Activated T-cell treated with anti-CD3 and anti-CD28 coated beads for 48 hours (primary cell): Measurements from ENCODE around the gene CPEB1.

Experiments used
- DNase-seq: peaks from one replicate; pipeline ENCODE4 v3.0.0-alpha.2; 2020; ENCODE audit warnings: low read depth

CPEB1 gene

DNA sequence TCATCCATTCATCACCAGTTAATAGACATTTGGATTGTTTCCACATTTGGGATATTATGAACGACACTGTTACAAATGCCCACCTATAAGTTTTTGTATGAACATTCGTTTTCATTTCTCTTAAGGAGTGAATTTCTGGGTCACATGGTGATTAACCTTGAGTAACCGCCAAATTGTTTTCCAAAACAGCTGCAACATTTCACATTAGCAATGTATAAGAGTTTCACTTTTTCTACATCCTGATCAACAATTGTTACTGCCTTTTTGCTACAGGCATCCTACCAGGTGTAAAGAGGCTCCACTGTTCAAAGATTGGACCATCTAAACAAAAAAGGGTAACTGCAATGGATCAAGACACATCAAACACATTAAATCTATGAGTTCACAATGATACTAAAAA, 52.0 kb downstream of the CPEB1 start:
- DNase-seq, result no peak

- no peak for DNase-seq
Measured at GRCh38 chr15:82587805-82588204, 59.4 kb downstream of the CPEB1 start.

- no peak for DNase-seq
Measured at GRCh38 chr15:82585072-82585471, 62.1 kb downstream of the CPEB1 start.

- DNase-seq, result no peak
Measured at GRCh38 chr15:82580713-82581112, 66.5 kb downstream of the CPEB1 start.

- no peak for DNase-seq
Measured at GRCh38 chr15:82575335-82575734, 71.8 kb downstream of the CPEB1 start.

- DNase-seq, result no peak
Measured at GRCh38 chr15:82572986-82573385, 74.2 kb downstream of the CPEB1 start.

DNA sequence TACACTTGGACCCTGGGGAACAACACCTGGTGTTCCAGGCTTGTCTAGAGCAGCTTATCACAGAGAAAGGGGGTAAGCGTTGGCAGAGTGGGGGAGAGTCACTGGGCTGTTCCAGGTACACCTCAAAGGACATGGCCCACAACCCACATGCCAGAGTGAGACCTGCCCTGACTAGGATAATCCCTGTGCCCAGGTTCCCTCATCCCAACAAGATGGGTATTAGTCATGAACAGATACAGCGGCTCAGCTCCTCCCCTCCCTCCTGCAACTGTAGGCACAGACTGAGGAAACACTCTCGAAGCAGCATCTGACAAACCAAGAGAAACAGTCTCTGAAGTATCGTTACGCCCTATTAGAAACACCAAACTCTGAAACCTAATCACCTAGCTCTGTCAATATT, 74.9 kb downstream of the CPEB1 start:
- no peak for DNase-seq

DNA sequence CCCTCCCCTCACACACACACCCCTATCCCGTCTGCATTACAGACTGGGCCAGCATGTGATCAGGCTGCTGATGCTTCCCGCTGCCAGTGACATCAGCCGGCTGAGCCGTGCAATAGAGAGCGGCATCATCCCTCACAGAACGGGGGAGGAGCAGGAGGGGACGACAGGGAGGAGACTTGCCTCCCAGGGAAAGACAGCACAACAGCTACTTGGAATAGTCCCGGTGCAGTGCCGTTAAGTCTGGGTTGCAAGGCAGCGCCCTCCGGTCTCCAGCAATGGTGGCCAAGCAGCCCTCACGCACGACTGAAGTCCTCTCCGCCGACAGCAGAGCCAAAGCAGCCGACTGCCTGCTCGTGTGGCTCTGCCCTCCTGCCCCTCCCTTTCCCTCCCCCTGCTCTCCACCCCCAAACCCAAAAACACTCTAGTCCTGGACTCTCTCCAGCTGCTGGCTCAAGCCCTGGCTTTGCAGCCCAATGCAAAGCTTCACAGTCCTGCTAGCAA, 75.4 kb downstream of the CPEB1 start:
- no peak for DNase-seq

GRCh38 chr15:82570721-82571508, 76.2 kb downstream of the CPEB1 start:
- DNase-seq, result no peak

- DNase-seq, result no peak
Measured at GRCh38 chr15:82569834-82570233, 77.3 kb downstream of the CPEB1 start.

- DNase-seq, result no peak
Measured at GRCh38 chr15:82568986-82569385, 78.2 kb downstream of the CPEB1 start.

- no peak for DNase-seq
Measured at GRCh38 chr15:82567661-82568060, 79.5 kb downstream of the CPEB1 start.

GRCh38 chr15:82566690-82567089, 80.5 kb downstream of the CPEB1 start:
- no peak for DNase-seq

DNA sequence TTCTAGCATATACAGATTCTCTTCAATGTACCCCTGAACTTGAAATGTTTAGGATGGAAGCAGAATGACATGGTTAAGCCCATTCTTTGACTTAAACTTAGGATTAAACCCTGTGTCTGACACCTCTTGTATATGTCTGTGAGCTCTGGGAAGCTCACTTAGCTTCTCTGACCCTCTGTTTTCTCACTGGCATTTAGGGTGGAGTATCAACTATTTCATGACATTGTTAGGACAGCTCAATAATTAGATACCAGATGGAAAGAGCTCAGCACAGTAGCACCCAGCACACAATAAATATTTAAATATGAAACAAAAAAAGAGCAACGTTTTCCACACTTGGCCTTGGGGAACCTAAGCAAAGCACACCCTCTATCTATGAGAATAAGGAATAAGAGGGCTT, 88.7 kb downstream of the CPEB1 start:
- DNase-seq, result no peak

- no peak for DNase-seq
Measured at GRCh38 chr15:82556315-82557035, 90.7 kb downstream of the CPEB1 start.

DNA sequence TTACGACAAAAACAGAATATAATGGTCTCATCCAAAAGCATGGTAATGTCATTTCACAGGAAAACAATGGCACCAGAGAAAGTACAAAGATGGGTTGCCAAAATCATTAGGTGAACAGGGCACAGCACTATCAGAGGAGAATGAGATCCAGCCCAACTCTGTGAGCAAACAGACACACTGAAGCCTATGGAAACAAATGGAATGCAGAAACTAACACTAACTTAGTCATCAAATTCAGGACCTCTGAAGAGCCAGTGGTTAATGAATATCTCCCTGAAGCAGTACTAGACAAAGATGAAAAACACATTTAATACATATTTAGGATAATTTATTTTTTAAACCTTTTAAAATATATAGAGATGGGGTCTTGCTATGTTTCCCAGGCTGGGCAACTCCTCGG, 92.3 kb downstream of the CPEB1 start:
- DNase-seq, result no peak

- no peak for DNase-seq
Measured at GRCh38 chr15:82554351-82554750, 92.8 kb downstream of the CPEB1 start.

DNA sequence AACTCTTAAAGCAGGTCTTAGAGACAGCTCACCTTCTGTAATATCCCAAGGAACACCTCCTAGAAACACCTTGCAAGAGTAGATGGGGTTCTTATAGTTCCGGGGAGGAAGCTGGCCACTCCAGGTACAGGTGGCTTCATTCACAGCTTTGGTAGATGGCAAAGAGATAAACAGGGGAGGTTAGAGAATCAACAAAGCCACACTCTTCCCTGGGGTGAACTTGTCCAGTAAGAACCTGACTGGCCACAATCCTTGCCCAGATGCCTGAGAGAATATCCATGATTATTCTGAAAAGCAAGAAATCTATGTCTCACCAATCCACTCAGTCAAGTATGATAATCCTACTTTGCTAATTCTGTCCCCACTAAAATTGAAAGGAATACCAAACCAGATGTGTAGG, 93.3 kb downstream of the CPEB1 start:
- DNase-seq, result no peak

GRCh38 chr15:82552861-82553260, 94.3 kb downstream of the CPEB1 start:
- no peak for DNase-seq

- DNase-seq, result no peak
Measured at GRCh38 chr15:82551646-82552247, 95.4 kb downstream of the CPEB1 start.

DNA sequence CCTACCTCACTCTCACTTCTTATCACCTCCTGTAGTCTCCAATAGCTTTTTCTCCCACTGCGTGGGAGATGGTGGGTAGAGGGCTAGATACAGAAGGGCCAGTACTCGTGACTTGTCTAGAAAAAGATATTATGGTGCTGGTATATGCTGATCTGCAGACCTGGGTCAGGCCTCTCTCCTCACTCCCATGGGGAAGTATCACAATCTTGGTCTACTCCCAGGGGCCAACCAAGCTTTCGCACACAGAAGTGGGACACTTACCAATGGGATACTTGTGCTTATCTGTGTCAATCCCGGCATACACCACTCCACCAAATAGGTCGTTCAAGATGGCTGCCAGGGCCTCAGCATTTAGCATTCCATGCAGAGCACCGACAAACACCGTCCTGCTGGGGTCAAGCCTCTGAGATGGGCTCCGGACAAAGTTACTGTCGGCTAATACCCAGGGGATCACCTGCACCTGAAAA, 97.9 kb downstream of the CPEB1 start:
- no peak for DNase-seq

DNA sequence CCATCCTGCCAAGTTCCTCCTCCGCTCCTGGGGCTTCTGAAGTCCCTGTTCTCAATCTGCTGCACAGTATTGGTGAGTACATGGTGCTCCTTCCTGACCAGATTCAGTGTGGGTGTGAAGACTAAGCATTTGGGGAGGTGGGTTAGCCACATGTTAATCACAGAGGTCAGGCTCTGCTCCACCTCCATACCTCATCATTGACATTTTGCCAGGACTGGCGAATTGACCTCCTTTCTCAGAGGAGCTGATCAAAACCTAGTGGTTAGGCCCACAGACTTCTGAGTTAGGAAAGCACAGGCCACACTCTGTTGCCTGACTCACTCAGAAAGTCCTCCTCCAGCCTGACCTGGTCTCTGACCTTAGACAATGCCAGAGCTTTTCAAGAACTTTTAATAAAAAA, 98.5 kb downstream of the CPEB1 start:
- no peak for DNase-seq

- DNase-seq, result no peak
Measured at GRCh38 chr15:82545478-82545877, 101.7 kb downstream of the CPEB1 start.
